CD4-positive, alpha-beta T cell treated with Interleukin-17A for 1 hour (primary cell): Measurements from ENCODE around the gene TRPC6.
"Not testable (repeated sequence)": the region's sequence is repeated elsewhere in the genome, so short reads cannot be mapped to it uniquely, and the experiment has no call there.

Experiments used
- DNase-seq: peaks from one replicate; pipeline ENCODE4 v3.0.0-alpha.2; 2020

The TRPC6 gene

GRCh38 chr11:101516546-101516945 lies 67.3 kb downstream of the TRPC6 start:
- DNase-seq: no peak

- DNase-seq: no peak
Measured at GRCh38 chr11:101511065-101511464, 72.7 kb downstream of the TRPC6 start.

GRCh38 chr11:101510591-101510990 lies 73.2 kb downstream of the TRPC6 start:
- DNase-seq: no peak

- no peak for DNase-seq
Measured at GRCh38 chr11:101509922-101510321, 73.9 kb downstream of the TRPC6 start.

- DNase-seq: no peak
Measured at GRCh38 chr11:101508370-101508769, 75.4 kb downstream of the TRPC6 start.

GRCh38 chr11:101498891-101499290 lies 84.9 kb downstream of the TRPC6 start:
- DNase-seq: no peak

GRCh38 chr11:101497291-101497690 lies 86.5 kb downstream of the TRPC6 start:
- DNase-seq: no peak

GRCh38 chr11:101487775-101488174 lies 96.0 kb downstream of the TRPC6 start:
- no peak for DNase-seq

GRCh38 chr11:101482556-101483124 lies 101.2 kb downstream of the TRPC6 start:
- no peak for DNase-seq

GRCh38 chr11:101478587-101479369 lies 105.0 kb downstream of the TRPC6 start:
- DNase-seq: no peak

GRCh38 chr11:101477926-101478325 lies 105.9 kb downstream of the TRPC6 start:
- no peak for DNase-seq

GRCh38 chr11:101476191-101476590 lies 107.6 kb downstream of the TRPC6 start:
- no peak for DNase-seq

- DNase-seq: no peak
Measured at GRCh38 chr11:101475699-101476098, 108.1 kb downstream of the TRPC6 start.

- no peak for DNase-seq
Measured at GRCh38 chr11:101474666-101475065, 109.1 kb downstream of the TRPC6 start.

- DNase-seq: no peak
Measured at GRCh38 chr11:101470881-101471520, 112.8 kb downstream of the TRPC6 start.

GRCh38 chr11:101470419-101470818 lies 113.4 kb downstream of the TRPC6 start:
- DNase-seq: no peak

- DNase-seq: no peak
Measured at GRCh38 chr11:101466352-101466751, 117.5 kb downstream of the TRPC6 start.

- DNase-seq: not testable (repeated sequence)
Measured at GRCh38 chr11:101464388-101464787, 119.4 kb downstream of the TRPC6 start.

- DNase-seq: no peak
Measured at GRCh38 chr11:101459020-101459419, 124.8 kb downstream of the TRPC6 start.

- DNase-seq: no peak
Measured at GRCh38 chr11:101458161-101458560, 125.6 kb downstream of the TRPC6 start.

GRCh38 chr11:101456812-101457211 lies 127.0 kb downstream of the TRPC6 start:
- no peak for DNase-seq

- DNase-seq: no peak
Measured at GRCh38 chr11:101453682-101454081, 130.1 kb downstream of the TRPC6 start.

GRCh38 chr11:101448881-101449442 lies 134.8 kb downstream of the TRPC6 start:
- no peak for DNase-seq

- no peak for DNase-seq
Measured at GRCh38 chr11:101446726-101447125, 137.1 kb downstream of the TRPC6 start.
